ES-I3 (cell line): Measurements from ENCODE around the gene TSPAN3.
A peak's percentile ranks its signal among the peaks of the same experiment; 100 is the strongest.

ENCODE experiments used
- H3K36me3 ChIP-seq: 2 replicates; pipeline ENCODE4 v1.6.1; 2013; ENCODE audit warnings: mild to moderate bottlenecking, low read length, control low read depth, moderate library complexity; ENCODE audit not compliant: insufficient read depth
- H3K4me1 ChIP-seq: 2 replicates; pipeline ENCODE4 v1.6.1; 2013; ENCODE audit warnings: mild to moderate bottlenecking, control low read depth, low read length; ENCODE audit not compliant: insufficient read depth
- H3K9ac ChIP-seq: 2 replicates; pipeline ENCODE4 v1.6.1; 2013; ENCODE audit warnings: low read depth, mild to moderate bottlenecking, low read length, moderate library complexity
- H3K9me3 ChIP-seq: 2 replicates; pipeline ENCODE4 v1.6.1; 2013; ENCODE audit warnings: mild to moderate bottlenecking, low read length, moderate library complexity; ENCODE audit not compliant: control insufficient read depth, insufficient read depth

Gene TSPAN3

DNA sequence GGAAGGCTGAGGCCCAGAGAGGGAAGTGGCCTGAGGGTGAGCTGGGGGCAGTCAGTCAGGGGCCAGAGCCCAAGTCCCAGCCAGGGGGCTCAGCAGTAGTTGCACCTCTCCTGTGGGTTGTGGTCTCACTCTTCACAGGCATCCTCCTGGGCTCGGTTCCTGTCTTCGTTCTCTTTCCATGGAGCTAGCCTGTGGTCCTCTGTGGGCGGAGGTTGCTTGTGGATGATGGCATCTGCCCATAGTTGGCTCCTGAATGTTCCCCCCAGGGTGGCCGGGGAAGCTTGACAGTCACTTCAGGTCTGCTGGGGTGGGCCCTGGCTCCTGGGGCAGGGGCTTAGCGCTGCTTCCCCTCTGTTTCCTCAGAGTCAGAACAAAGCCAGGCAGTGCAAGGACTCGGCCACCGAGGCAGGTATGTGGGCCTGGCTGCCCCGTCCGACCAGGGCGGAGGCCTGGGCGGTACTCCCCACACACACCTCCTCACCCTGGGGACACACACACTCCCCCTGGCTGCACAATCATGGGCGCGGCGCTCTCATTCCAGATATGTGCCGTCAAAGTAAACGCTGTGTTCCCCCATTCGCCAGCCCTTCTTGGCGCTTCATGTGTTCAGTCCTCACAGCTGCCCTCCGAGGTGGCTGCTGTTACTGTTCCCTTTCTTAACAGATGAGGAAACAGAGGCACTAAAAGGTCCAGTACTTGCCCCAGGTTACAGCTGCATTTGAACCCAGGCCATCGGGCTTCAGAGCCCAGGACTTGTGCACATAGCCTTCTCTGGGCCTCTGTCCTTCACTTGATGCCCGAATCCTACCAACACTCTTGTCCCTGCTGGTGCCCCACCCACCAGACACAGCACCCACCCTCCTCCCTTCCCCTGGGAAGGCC lies 41.5 kb downstream of the TSPAN3 start:
- peaks cover 10% of the 10 kb centered on the region for H3K4me1 ChIP-seq

DNA sequence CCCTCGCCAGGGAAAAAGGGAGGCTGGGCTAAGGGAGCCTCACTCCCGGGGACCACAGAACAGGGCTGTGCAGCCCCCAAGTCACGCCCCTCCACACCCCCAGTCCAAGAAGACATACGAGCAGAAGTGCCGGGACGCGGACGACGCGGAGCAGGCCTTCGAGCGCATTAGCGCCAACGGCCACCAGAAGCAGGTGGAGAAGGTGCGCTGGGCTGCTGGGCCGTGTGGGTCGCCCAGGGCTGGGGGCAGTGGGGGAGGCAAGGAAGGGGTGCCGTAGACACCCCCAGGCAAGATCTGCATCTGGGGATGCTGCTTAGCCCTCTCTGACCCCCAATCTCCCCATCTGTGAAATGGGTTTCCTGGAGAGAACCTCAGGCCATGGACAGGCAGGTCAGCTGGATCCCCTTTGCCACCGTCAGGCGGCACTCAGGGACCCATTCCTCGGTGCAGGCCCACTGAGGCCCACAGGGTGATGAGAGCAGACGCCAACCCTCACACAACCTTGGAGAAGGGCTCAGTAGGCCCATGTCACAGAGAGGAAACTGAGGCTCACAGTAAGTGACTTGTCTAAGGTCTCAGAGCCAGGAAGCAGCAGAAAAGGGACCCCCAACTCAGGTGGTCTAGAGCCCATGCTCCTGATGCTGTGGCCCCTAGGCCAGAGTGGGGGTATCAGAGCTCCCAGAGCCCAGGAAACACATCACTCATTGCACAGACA lies 42.3 kb downstream of the TSPAN3 start:
- Histone ChIP-seq H3K9me3 (no peaks in the 10 kb centered on the region), H3K36me3 (no peaks in the 10 kb centered on the region), H3K9ac (peak overlapping the region; percentile 36; the same call in 1 of the 2 replicates), H3K4me1 (peaks cover 10% of the 10 kb centered on the region)

More for the DNA sequence above, 41.5 kb downstream of the TSPAN3 start:
- Histone ChIP-seq H3K36me3 (no peaks in the 10 kb centered on the region), H3K9ac (no peak overlapping the region), H3K9me3 (no peaks in the 10 kb centered on the region)

DNA sequence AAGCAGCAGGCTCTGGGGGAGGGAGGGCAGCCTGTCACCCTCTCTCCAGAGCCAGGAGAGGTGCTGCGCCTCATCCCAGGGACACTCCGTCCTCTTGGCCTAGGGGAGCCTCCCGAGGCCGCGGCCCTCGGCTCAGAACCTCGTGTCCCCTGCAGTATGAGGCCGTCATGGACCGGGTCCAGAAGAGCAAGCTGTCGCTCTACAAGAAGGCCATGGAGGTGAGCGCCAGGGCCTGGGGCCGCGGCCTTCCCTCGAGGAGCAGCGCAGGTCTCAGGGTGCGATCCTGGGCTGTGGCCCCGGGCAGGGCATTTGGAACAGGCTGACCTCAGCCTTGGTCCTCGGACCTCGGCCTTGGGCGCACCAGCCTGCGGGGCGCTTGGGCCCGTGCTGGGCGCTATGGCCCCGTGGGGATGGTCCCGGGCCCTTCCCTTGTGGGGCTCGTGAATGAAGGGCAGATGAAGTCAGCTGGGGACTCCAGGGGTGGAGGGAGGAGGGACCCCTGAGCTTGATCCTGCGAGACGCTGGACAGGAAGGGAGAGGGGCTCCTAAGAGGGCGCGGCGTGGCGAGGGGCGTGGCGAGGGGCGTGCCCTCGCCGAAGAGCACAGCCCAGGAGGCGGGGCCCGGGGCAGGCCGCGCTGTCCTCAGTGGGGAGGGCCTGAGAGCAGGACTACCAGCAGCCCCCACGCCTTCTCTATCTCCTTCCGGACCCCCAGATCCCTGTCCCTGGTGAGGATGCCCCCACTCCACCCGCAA lies 43.0 kb downstream of the TSPAN3 start:
- Histone ChIP-seq H3K9me3 (no peaks in the 10 kb centered on the region), H3K4me1 (peaks cover 10% of the 10 kb centered on the region), H3K9ac (peak overlapping the region; percentile 36; the same call in 1 of the 2 replicates), H3K36me3 (no peaks in the 10 kb centered on the region)

DNA sequence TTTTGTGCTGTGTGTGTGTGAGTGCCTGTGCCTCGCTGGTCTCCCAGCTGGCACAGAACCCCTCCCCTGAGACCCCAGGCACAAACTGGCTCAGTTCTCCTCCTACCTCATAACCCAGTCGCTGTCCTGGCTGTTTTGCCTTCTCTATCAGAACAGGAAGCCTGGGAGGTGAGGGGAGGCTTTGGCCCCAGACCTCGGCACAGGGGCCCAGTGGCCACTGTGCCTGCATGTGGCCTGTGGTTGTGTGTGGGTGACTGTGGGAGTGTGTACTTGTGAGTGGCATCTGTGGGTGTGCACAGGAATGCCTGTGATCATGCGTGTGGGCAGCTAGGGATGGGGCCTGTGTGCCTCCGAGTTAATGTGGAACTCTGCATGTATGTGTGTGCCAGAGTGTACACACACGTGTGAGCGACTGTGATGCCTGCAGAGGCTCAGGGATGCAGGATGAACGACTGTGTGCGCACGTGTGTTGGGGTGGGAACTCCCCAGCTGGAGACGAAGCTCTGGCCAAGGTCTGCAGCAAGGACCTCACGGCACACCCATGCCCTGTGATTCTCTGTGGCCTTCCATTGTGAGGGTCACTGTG lies 43.7 kb downstream of the TSPAN3 start:
- Histone ChIP-seq H3K9me3 (no peaks in the 10 kb centered on the region), H3K9ac (no peak overlapping the region), H3K4me1 (peaks cover 10% of the 10 kb centered on the region), H3K36me3 (no peaks in the 10 kb centered on the region)

DNA sequence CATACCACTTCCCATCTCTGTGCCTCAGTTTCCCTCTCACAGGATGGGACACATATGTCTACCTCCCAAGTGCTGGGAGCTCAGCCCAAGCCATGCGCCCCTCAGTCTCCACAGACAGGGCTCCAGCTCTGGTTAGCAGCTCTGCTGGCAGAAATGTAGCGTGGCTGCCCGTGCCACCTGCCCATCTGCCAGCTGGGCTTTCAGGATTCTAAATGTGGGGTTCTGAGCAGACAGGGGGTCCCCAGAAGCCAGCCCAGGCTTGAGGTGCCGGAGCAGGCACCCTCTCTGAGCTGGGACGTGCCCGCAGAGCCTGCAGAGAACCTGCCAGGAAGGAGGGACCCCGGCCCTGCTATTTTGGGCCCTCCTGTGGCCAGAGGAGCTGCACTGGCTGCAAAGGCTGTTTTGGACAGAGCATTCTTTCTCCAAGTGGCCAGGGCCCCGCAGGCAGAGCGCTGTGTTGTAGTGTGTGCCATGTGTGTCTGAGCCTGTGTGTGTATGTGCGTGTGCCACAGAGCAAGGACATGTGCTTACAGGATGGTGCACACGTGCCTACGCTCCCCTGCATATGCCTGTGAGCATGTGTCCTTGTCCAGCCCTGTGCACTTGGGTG lies 44.3 kb downstream of the TSPAN3 start:
- Histone ChIP-seq H3K4me1 (peaks cover 10% of the 10 kb centered on the region), H3K36me3 (no peaks in the 10 kb centered on the region), H3K9me3 (no peaks in the 10 kb centered on the region), H3K9ac (no peak overlapping the region)

DNA sequence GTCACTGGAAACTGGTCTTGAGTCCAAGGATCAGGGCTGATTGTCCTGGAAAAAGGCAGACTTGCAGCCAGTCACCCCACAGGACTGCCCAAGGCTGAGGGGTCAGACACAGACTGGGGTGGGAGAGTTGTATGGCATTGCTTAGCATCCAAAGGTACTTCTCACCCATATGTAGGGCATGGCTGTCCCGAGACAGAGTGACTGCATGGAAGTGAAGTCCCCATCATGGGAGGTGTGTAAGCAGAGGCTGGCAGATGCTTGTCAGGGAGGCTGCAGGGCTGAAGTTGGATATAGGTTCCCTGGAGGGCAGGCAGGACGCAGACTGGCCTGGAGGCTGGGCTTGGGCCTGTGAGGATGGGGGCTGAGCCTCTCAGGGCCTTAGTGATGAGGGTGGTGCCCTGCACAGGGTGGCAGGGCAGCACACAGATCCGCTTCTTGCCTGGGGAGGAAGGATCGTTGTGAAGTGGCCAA lies 44.9 kb downstream of the TSPAN3 start:
- Histone ChIP-seq H3K9me3 (no peaks in the 10 kb centered on the region), H3K4me1 (peaks cover 4% of the 10 kb centered on the region), H3K9ac (no peak overlapping the region), H3K36me3 (no peaks in the 10 kb centered on the region)

DNA sequence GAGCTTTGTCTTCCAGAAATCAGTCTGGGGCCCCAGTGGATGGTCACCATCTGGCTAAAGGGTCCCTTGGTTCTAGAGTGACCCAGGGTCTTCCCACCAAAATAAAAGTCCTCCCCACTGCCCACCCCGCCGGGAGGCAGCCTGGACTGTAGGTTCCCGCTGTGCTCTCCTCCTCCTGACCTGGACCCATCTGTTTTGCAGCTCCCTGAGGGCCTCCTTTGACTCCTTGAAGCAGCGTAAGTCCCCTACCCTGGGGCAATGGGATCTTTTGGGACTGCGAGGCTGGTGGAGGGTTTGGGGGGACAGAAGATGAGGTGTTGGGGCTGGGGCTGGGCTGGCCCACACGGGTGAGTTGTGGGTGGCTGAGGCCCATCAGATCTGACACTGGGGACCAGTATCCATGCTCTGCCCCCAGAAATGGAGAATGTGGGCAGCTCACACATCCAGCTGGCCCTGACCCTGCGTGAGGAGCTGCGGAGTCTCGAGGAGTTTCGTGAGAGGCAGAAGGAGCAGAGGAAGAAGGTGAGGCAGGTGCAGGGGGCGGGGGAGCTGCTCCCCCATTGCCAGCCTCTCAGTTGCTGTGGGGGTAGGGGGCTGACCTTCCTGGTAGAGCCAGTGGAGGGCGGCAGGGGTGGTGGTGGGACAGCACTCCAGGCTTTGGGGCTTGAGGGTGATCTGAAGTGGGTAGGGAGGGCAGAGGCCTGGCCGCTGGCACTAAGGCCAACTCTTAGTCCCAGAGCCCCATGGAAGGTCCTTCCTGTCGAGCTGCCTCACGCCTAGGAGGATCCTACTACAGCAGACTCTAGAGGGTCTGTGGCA lies 45.6 kb downstream of the TSPAN3 start:
- Histone ChIP-seq H3K9me3 (no peaks in the 10 kb centered on the region), H3K4me1 (peaks cover 4% of the 10 kb centered on the region), H3K36me3 (no peaks in the 10 kb centered on the region), H3K9ac (no peak overlapping the region)

DNA sequence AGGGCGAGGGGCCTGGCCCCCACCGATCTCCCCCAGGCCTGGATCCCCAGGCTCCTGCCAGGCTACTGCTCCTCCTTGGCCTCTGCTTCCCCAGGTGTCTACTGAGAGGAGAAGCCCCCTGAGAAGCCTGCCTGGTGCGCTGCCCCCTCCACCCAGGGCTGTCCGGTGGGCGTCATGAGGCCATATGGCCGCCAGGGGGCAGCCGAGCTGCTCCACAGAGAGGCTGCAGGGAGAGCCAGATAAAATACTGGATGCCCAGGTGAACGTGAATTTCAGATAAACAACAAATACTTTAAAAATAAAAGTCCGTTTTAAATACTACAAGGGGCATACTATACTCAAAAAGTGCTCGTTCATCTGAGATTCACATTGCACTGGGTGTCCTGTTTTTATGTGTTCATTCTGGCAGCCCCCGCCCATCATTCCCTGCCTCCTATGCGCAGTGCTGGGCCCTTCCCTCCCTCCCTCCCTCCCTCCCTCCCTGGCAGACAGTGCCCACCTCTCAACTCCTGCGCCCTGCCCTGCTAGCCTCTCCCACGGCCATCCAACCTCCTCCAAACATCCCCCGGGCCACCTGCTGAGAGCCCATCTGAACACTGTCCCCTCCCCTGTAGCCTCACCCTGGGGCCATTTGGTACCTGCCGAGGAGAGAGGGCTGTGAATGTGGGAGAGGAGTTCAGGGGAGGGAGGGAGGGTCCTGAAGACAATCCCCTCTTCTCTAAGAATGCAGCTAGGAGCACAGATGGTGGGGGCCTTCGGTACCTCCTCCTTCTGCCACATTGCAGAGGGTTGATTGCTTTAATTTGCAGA lies 46.4 kb downstream of the TSPAN3 start:
- H3K9ac ChIP-seq, result no peak overlapping the region; the same call in 1 of the 2 replicates
- no peaks in the 10 kb centered on the region for H3K9me3 ChIP-seq
- H3K36me3 ChIP-seq, result no peaks in the 10 kb centered on the region
- no peaks in the 10 kb centered on the region; the same call in 1 of the 2 replicates for H3K4me1 ChIP-seq

DNA sequence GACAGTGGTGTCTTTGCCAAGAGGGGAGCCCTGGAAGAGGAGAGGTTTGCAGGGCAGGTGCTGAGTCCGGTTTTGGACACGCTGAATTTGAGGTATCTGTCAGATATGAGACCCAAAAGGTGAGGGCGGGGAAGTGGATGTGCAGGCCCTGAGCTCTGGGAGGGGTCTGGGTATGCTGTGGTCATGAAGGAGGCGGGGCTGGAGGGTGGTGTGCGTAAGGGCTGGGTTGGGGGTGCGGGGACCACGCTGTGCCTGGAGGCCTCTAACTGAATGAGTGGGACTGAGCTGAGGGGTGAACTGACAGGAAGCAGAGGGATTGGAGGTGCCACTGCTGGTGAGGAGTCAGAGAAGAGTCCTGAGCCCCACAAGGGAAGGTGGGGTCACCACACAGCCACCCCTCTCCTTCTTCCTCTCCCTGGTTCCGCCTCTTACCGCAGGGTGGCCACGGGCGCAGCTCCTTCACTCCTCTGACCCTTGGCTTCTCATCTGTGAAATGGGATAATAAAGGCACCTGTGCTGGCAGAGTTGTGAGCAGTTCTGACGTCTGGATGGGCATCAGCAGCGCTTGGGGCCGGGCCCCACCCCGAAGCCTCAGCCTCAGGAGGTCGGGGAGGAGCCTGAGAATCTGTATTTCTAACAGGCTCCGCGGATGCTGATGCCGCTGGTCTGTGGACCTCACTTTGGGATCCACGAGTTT lies 47.2 kb downstream of the TSPAN3 start:
- Histone ChIP-seq H3K4me1 (no peaks in the 10 kb centered on the region; the same call in 1 of the 2 replicates), H3K9ac (no peak overlapping the region; the same call in 1 of the 2 replicates), H3K36me3 (no peaks in the 10 kb centered on the region)

DNA sequence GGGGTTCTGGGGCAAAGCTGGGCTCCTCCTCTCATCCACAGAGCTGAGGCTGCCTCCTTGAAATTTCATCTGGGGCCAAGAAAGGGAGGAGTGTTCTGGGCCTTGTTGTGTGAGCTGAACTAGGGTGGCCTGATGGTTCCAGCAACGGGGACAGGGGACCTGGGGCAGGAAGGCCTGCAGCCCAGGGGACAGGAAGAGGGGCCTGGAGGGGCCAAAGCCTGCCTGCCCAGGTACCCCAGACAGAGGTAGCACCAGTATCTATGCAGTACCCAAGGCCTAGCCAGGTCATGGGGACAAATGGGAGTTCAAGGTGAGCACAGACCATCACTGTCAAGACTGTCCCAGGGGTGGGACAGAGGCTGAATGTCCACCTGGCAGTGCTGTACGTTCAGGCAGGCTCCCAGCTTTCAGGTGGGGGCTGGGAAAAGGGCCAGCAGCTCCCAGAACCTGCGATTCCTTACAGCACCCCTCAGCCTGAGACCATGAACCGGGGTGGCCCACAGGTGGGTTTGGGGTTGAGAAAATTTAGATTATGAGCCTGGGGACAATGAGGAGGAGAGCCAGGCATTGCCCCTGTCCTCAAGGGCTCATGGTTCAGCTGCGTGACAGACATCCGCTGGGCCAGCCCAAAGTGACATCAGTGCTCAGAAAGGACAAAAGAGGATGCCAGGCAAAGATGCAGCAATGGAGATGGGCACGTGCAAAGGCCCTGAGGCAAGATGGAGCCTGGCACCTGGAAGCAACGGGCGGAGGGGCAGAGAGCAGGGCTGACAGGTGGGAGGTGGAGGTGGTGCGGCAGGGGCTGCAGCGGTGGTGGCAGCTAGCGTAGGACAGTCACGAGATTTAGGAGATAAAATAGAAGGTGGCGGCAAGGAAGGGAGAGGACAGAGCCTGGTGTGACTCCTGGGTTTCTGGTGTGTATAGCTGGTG lies 48.0 kb downstream of the TSPAN3 start:
- Histone ChIP-seq H3K4me1 (no peaks in the 10 kb centered on the region; the same call in 1 of the 2 replicates), H3K36me3 (no peaks in the 10 kb centered on the region), H3K9ac (no peak overlapping the region), H3K9me3 (no peaks in the 10 kb centered on the region)

More for the DNA sequence above, 47.2 kb downstream of the TSPAN3 start:
- H3K9me3 ChIP-seq, result no peaks in the 10 kb centered on the region

DNA sequence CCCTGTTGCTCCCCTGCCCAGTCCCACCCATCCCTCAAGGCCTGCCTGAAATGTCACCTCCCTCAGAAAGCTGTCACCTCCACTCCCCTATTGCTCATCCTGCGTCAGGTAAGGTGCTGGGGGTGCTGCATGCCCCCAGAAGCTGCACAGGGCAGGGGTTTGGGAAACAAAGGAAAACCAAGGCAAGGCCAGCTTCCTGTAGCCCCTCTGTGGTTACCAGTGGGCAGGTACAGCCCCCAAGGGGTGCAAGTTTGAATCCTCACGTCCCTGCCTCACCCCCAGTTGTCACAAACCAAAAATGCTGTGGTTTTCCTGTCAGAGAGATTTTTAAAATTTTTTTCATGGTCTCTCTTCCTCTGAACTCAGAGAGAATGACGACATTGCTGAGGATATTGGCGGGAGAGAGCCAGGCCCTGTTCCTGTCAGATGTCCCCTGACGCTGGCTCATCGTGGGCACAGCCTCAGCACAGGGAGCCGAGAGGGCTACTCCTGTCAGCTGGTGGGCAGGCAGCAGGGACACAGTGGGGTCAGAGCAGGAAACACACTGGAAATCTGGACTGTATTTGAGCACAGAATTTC lies 49.0 kb downstream of the TSPAN3 start:
- no peaks in the 10 kb centered on the region for H3K9me3 ChIP-seq
- H3K36me3 ChIP-seq, result no peaks in the 10 kb centered on the region
- no peaks in the 10 kb centered on the region; the same call in 1 of the 2 replicates for H3K4me1 ChIP-seq
- no peak overlapping the region for H3K9ac ChIP-seq
